WTC11 (cell line): ENCODE results near the gene ZCCHC8.

ENCODE experiments used
- CTCF ChIP-seq: fragments of 200-600 bp; IDR thresholded peaks from 2 replicates; pipeline ENCODE4 v1.8.0; 2022; ENCODE audit warnings: antibody characterized with exemption
- JUN ChIP-seq: sonication (generic); formaldehyde crosslinking; IDR thresholded peaks from 2 replicates; pipeline ENCODE4 v1.8.0; 2023; ENCODE audit warnings: mild to moderate bottlenecking, missing genetic modification reagents
- MXD4 ChIP-seq: fragments of 250-450 bp; sonication (Bioruptor Pico); IDR thresholded peaks from 2 replicates; pipeline ENCODE4 v1.8.0; 2021; ENCODE audit warnings: mild to moderate bottlenecking, moderate library complexity, borderline replicate concordance
- ZBTB21 ChIP-seq: sonication (generic); formaldehyde crosslinking; IDR thresholded peaks from 2 replicates; pipeline ENCODE4 v1.8.1; 2023; ENCODE audit warnings: mild to moderate bottlenecking, missing genetic modification reagents, borderline replicate concordance
- TF ChIP-seq, protein P1 (sequence below): fragments of 250-450 bp; sonication (Bioruptor Pico); IDR thresholded peaks from 2 replicates; pipeline ENCODE4 v1.9.0; 2021; ENCODE audit warnings: moderate library complexity, mild to moderate bottlenecking, inconsistent platforms, borderline replicate concordance

DNA sequence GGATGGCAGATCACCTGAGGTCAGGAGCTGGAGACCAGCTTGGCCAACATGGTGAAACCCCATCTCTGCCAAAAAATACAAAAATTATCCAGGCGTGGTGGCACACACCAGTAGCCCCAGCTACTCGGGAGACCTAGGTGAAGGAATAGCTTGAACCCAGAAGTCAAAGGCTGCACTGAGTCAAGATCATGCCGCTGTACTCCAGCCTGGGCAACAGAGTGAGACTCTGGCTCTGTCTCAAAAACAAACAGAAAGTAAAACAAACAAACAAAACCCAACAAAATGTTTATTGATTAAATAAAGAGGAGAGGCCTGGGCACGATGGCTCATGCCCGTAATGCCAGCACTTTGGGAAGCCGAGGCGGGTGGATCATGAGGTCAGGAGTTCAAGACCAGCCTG is 5.5 kb downstream of the ZCCHC8 start:
- TF ChIP-seq, protein P1, sequence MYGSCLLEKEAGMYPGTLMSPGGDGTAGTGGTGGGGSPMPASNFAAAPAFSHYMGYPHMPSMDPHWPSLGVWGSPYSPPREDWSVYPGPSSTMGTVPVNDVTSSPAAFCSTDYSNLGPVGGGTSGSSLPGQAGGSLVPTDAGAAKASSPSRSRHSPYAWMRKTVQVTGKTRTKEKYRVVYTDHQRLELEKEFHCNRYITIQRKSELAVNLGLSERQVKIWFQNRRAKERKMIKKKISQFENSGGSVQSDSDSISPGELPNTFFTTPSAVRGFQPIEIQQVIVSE (CRISPR knock-in tag) = no peak
- TF ChIP-seq JUN (CRISPR knock-in tag) (no peak), ZBTB21 (CRISPR knock-in tag) (no peak), CTCF (no peak), MXD4 (CRISPR knock-in tag) (no peak)
